Keratinocyte (primary cell): ENCODE data around the gene LRPPRC. TPM values are rescaled to one million over a fixed set of nuclear protein-coding genes. Genes with fewer than 3 reads are reported as not detected.

ENCODE experiments used
- DNase-seq: peaks from one replicate; pipeline ENCODE4 v3.0.0-alpha.2; 2011; ENCODE audit warnings: low read depth, missing footprints, low spot score
- FAIRE-seq: peaks from 2 replicates; lab custom pipeline; 2011; peaks lifted over from hg19 to GRCh38; lab: Jason Lieb, UNC
- H2AFZ ChIP-seq: 2 replicates; pipeline ENCODE4 v1.6.0; 2012; ENCODE audit warnings: low read length, control low read depth, inconsistent platforms; ENCODE audit not compliant: control insufficient read depth
- H3K27ac ChIP-seq: 2 replicates; pipeline ENCODE4 v1.5.1; 2011; ENCODE audit warnings: low read length; ENCODE audit not compliant: control insufficient read depth, insufficient read depth
- H3K27me3 ChIP-seq: 3 replicates; pipeline ENCODE4 v1.6.0; 2011; ENCODE audit warnings: low read length; ENCODE audit not compliant: control insufficient read depth, insufficient read depth; ENCODE audit errors: extremely low read depth
- H3K36me3 ChIP-seq, 2 experiments: 2 replicates in 1 of 2; 3 replicates in 1 of 2; pipeline ENCODE4 v1.5.1; 2011; ENCODE audit warnings: low read length in 2 of 2, mild to moderate bottlenecking in 1 of 2; ENCODE audit not compliant: control insufficient read depth in 2 of 2, insufficient read depth in 2 of 2; ENCODE audit errors: extremely low read depth in 1 of 2
- H3K4me1 ChIP-seq: 3 replicates; pipeline ENCODE4 v1.5.1; 2011; ENCODE audit warnings: low read length; ENCODE audit not compliant: control insufficient read depth, insufficient read depth; ENCODE audit errors: extremely low read depth
- H3K4me2 ChIP-seq: 3 replicates; pipeline ENCODE4 v1.6.0; 2011; ENCODE audit warnings: low read depth, low read length; ENCODE audit not compliant: control insufficient read depth, insufficient read depth; ENCODE audit errors: extremely low read depth
- H3K4me3 ChIP-seq, 3 experiments: fragments of 200-600 bp in 1 of 3; sonication (generic) in 1 of 3; 2 replicates in 2 of 3; 3 replicates in 1 of 3; pipeline ENCODE4 v1.5.1; 2011 to 2016; ENCODE audit warnings: low read length in 3 of 3, mild to moderate bottlenecking in 3 of 3, control low read depth in 2 of 3, inconsistent platforms in 1 of 3, low read depth in 1 of 3, mixed read lengths in 1 of 3, mixed run types in 1 of 3, moderate library complexity in 1 of 3; ENCODE audit not compliant: control insufficient read depth in 2 of 3, insufficient read depth in 2 of 3; ENCODE audit errors: extremely low read depth in 1 of 3
- H3K79me2 ChIP-seq: 2 replicates; pipeline ENCODE4 v1.6.0; 2012; ENCODE audit warnings: low read length; ENCODE audit not compliant: control insufficient read depth, insufficient read depth
- H3K9ac ChIP-seq: 3 replicates; pipeline ENCODE4 v1.6.0; 2011; ENCODE audit warnings: low read length; ENCODE audit not compliant: control insufficient read depth, insufficient read depth; ENCODE audit errors: extremely low read depth
- H3K9me1 ChIP-seq: 3 replicates; pipeline ENCODE4 v1.6.0; 2011; ENCODE audit warnings: low read length; ENCODE audit not compliant: control insufficient read depth, insufficient read depth; ENCODE audit errors: extremely low read depth
- H3K9me3 ChIP-seq: 2 replicates; pipeline ENCODE4 v1.5.1; 2012; ENCODE audit warnings: low read depth, low read length; ENCODE audit not compliant: control insufficient read depth
- H4K20me1 ChIP-seq: 3 replicates; pipeline ENCODE4 v1.6.0; 2011; ENCODE audit warnings: low read length; ENCODE audit not compliant: control insufficient read depth, insufficient read depth; ENCODE audit errors: extremely low read depth
- CTCF ChIP-seq, 3 experiments: IDR thresholded peaks in 1 of 3; conservative IDR thresholded peaks in 1 of 3; optimal IDR thresholded peaks in 1 of 3; 2 replicates in 2 of 3; 3 replicates in 1 of 3; pipeline versions ENCODE3 to v1.5.1; 2011; ENCODE audit warnings: low read length in 3 of 3, mild to moderate bottlenecking in 3 of 3, moderate library complexity in 2 of 3, control low read depth in 1 of 3, inconsistent platforms in 1 of 3; ENCODE audit not compliant: insufficient read depth in 2 of 3; ENCODE audit errors: extremely low read depth in 1 of 3
- EZH2 ChIP-seq: IDR thresholded peaks from one replicate; pipeline ENCODE4 v1.6.1; 2012; ENCODE audit warnings: inconsistent platforms, mild to moderate bottlenecking, low read length, moderate library complexity
- dilution Hi-C: fragments of 300-500 bp; cut with MboI; formaldehyde crosslinking; loops from one replicate; pipeline ENCODE4 v1.7.0; 2020; ENCODE audit warnings: low sequenced_read_pairs; ENCODE audit not compliant: extremely low pct_ligation_motif_present
- polyA plus RNA-seq, 5 experiments: library from polyadenylated mRNA; depleted of rRNA in 3 of 5; stranded (reverse) in 3 of 5; stranded (forward) in 1 of 5; unstranded in 1 of 5; fragments of >200 nt; gene quantifications; 1 replicate in 1 of 5; 2 replicates in 3 of 5; 3 replicates in 1 of 5; pipeline versions ENCODE4 v1.2.1 to v1.2.3, GENCODE V29; 2011 to 2012; ENCODE audit warnings: missing spikeins in 2 of 5, low read depth in 1 of 5, low replicate concordance in 1 of 5

Gene LRPPRC
- polyA plus RNA-seq, 1 donor (not counting 4 experiments of a cell fraction or from before 2014, with no cell fraction given): 115 TPM

- dilution Hi-C loops: no loop called here
- no peak overlapping the region for H3K4me2 ChIP-seq
- H3K4me3 ChIP-seq: no peak overlapping the region
- H3K9me3 ChIP-seq: no peaks in the 10 kb centered on the region
- no peaks in the 10 kb centered on the region for H3K9me1 ChIP-seq
- no peak overlapping the region for H2AFZ ChIP-seq
- TF ChIP-seq CTCF (optimal IDR thresholded peaks at IDR 0.05 in 1 of 3, IDR thresholded peaks at IDR 0.05 in 1 of 3, conservative IDR thresholded peaks at IDR 0.05 in 1 of 3; ENCODE audit: extremely low read depth in 1 of 3, insufficient read depth in 2 of 3, low read length in 3 of 3) (no peak), EZH2 (no peak)
- no peak overlapping the region for H3K27ac ChIP-seq
- DNase-seq (no peak), FAIRE-seq (no peak)
- H3K9ac ChIP-seq: no peak overlapping the region
- no peaks in the 10 kb centered on the region for H4K20me1 ChIP-seq
- no peaks in the 10 kb centered on the region for H3K79me2 ChIP-seq
- peaks cover 7 to 15% of the 10 kb centered on the region in 2 experiments for H3K36me3 ChIP-seq
- no peaks in the 10 kb centered on the region for H3K27me3 ChIP-seq
- H3K4me1 ChIP-seq: no peaks in the 10 kb centered on the region
These were observed 90.4 kb downstream of the LRPPRC start for GRCh38 chr2:43905371-43905803.

- no peak for FAIRE-seq
- peaks cover 14 to 34% of the 10 kb centered on the region in 2 experiments for H3K36me3 ChIP-seq
These were observed 96.2 kb downstream of the LRPPRC start for GRCh38 chr2:43899589-43899988.

More at GRCh38 chr2:43899589-43899988, 96.2 kb downstream of the LRPPRC start:
- no peaks in the 10 kb centered on the region for H3K79me2 ChIP-seq
- no peak overlapping the region for H3K9ac ChIP-seq
- H3K4me1 ChIP-seq: no peaks in the 10 kb centered on the region
- no peak overlapping the region for H3K27ac ChIP-seq
- dilution Hi-C loops: no loop called here
- H3K4me2 ChIP-seq: no peak overlapping the region
- no peaks in the 10 kb centered on the region for H3K9me1 ChIP-seq
- H4K20me1 ChIP-seq: peaks cover 2% of the 10 kb centered on the region
- no peaks in the 10 kb centered on the region for H3K9me3 ChIP-seq
- no peak for DNase-seq
- no peak overlapping the region for H2AFZ ChIP-seq
- no peak for TF ChIP-seq EZH2
- TF ChIP-seq CTCF (optimal IDR thresholded peaks at IDR 0.05 in 1 of 3, IDR thresholded peaks at IDR 0.05 in 1 of 3, conservative IDR thresholded peaks at IDR 0.05 in 1 of 3; ENCODE audit: extremely low read depth in 1 of 3, insufficient read depth in 2 of 3, low read length in 3 of 3): no peak
- H3K27me3 ChIP-seq: no peaks in the 10 kb centered on the region
- H3K4me3 ChIP-seq: no peak overlapping the region
